Vagina (tissue), 2 donors: ENCODE data around the gene EVPLL. TPM values are rescaled to one million over a fixed set of nuclear protein-coding genes. Genes with fewer than 3 reads are reported as not detected.
A peak's percentile ranks its signal among the peaks of the same experiment; 100 is the strongest.

Experiments
- DNase-seq, 2 donors: peaks; one replicate each; pipeline ENCODE4 v3.0.0-alpha.2; 2017; ENCODE audit errors: extremely low spot score in 2 of 2
- H3K27ac ChIP-seq: fragments of 200-600 bp; sonication (generic); one replicate; pipeline ENCODE4 v1.5.1; 2019
- H3K27me3 ChIP-seq: fragments of 200-600 bp; sonication (generic); one replicate; pipeline ENCODE4 v1.5.1; 2019
- H3K36me3 ChIP-seq, 2 donors: fragments of 200-600 bp; sonication (generic); one replicate each; pipeline ENCODE4 v1.5.1; 2017 to 2019
- H3K4me1 ChIP-seq: fragments of 200-600 bp; sonication (generic); one replicate; pipeline ENCODE4 v1.5.1; 2019
- H3K4me3 ChIP-seq, 2 donors: fragments of 200-600 bp; sonication (generic); 1 replicate in 1 of 2; 2 replicates in 1 of 2; pipeline ENCODE4 v1.5.1; 2016 to 2019
- H3K9me3 ChIP-seq: fragments of 200-600 bp; sonication (generic); one replicate; pipeline ENCODE4 v1.5.1; 2019
- CTCF ChIP-seq, 3 experiments: fragments of 450-650 bp in 2 of 3; fragments of 200-600 bp in 1 of 3; sonication (generic) in 1 of 3; IDR thresholded peaks; one replicate each; pipeline ENCODE4 v1.5.1; 2017 to 2019; ENCODE audit warnings: antibody characterized with exemption in 3 of 3, mild to moderate bottlenecking in 2 of 3, moderate library complexity in 2 of 3
- POLR2A ChIP-seq, 2 donors: fragments of 450-650 bp; IDR thresholded peaks; one replicate each; pipeline ENCODE4 v1.6.1; 2017; ENCODE audit warnings: antibody characterized with exemption in 2 of 2, mild to moderate bottlenecking in 2 of 2, moderate library complexity in 2 of 2
- POLR2AphosphoS5 ChIP-seq, 2 donors: sonication (generic); formaldehyde crosslinking; IDR thresholded peaks; one replicate each; pipeline ENCODE4 v1.9.0; 2017; ENCODE audit warnings: antibody characterized with exemption in 2 of 2, mild to moderate bottlenecking in 2 of 2, low read depth in 1 of 2; ENCODE audit not compliant: insufficient read depth in 1 of 2
- intact Hi-C: fragments of 100-400 bp; cut with DNase I; formaldehyde crosslinking; loops from one replicate; pipeline ENCODE4 v1.15.1; 2023
- total RNA-seq: library from RNA; depleted of rRNA; stranded (reverse); fragments of >200 nt; gene quantifications from one replicate; pipeline ENCODE4 v1.2.3, GENCODE V29; 2016

The EVPLL gene
- total RNA-seq, 1 donor from 2014 or later = 16.7 TPM

- Histone ChIP-seq H3K9me3 (no peaks in the 10 kb centered on the region), H3K36me3 (peaks cover 0 to 7% of the 10 kb centered on the region in 2 donors), H3K27ac (peak overlapping the region; percentile 89), H3K4me3 (peak overlapping the region; percentile 80 to 87), H3K4me1 (peaks cover 22% of the 10 kb centered on the region), H3K27me3 (no peaks in the 10 kb centered on the region)
- intact Hi-C loops = no loop called here
- no peak for DNase-seq
- TF ChIP-seq CTCF (IDR thresholded peaks at IDR 0.05) (no peak), POLR2AphosphoS5 (IDR thresholded peaks at IDR 0.05; ENCODE audit: insufficient read depth in 1 of 2, low read depth in 1 of 2) (no peak)
Measured at GRCh38 chr17:18361837-18362697, 15.5 kb upstream of the EVPLL start.

- H3K4me3 ChIP-seq = peak overlapping the region; percentile 80 to 87
- TF ChIP-seq POLR2A (IDR thresholded peaks at IDR 0.05) (no peak), POLR2AphosphoS5 (IDR thresholded peaks at IDR 0.05; ENCODE audit: insufficient read depth in 1 of 2, low read depth in 1 of 2) (no peak), CTCF (IDR thresholded peaks at IDR 0.05) (no peak)
- no peak for DNase-seq
- intact Hi-C loops = no loop called here
- H3K9me3 ChIP-seq = no peaks in the 10 kb centered on the region
- peaks cover 0 to 7% of the 10 kb centered on the region in 2 donors for H3K36me3 ChIP-seq
- H3K27me3 ChIP-seq = no peaks in the 10 kb centered on the region
- H3K4me1 ChIP-seq = peaks cover 22% of the 10 kb centered on the region
- H3K27ac ChIP-seq = peak overlapping the region; percentile 89
Measured at GRCh38 chr17:18362698-18363100, 14.9 kb upstream of the EVPLL start.

- intact Hi-C loops = no loop called here
- no peaks in the 10 kb centered on the region for H3K9me3 ChIP-seq
- H3K27me3 ChIP-seq = no peaks in the 10 kb centered on the region
- H3K4me1 ChIP-seq = peaks cover 22% of the 10 kb centered on the region
- H3K4me3 ChIP-seq = peak within 1 kb of the TSS; percentile 80 to 87
- DNase-seq = peak in 1 of 2 donors; percentile 94
- TF ChIP-seq CTCF (IDR thresholded peaks at IDR 0.05) (no peak), POLR2A (IDR thresholded peaks at IDR 0.05) (peak in 1 of 2 donors; percentile 47), POLR2AphosphoS5 (IDR thresholded peaks at IDR 0.05; ENCODE audit: insufficient read depth in 1 of 2, low read depth in 1 of 2) (peak; percentile 75 to 81)
- H3K27ac ChIP-seq = peak within 1 kb of the TSS; percentile 89
- H3K36me3 ChIP-seq = peaks cover 0 to 7% of the 10 kb centered on the region in 2 donors
Measured at GRCh38 chr17:18363101-18364049, 14.2 kb upstream of the EVPLL start, which contains the start of gene SHMT1. Gene SHMT1, minus strand, starts transcription at chr17:18363550. Its CDS starts 7,569 bp downstream, at chr17:18355981.

GRCh38 chr17:18364166-18364565 is 13.4 kb upstream of the EVPLL start:
- intact Hi-C loops = no loop called here
- DNase-seq = no peak
- Histone ChIP-seq H3K27me3 (no peaks in the 10 kb centered on the region), H3K4me1 (peaks cover 22% of the 10 kb centered on the region), H3K36me3 (peaks cover 0 to 7% of the 10 kb centered on the region in 2 donors), H3K4me3 (no peak overlapping the region), H3K9me3 (no peaks in the 10 kb centered on the region), H3K27ac (no peak overlapping the region)
- no peak for TF ChIP-seq CTCF (IDR thresholded peaks at IDR 0.05)
- no peak for TF ChIP-seq POLR2A (IDR thresholded peaks at IDR 0.05)
- TF ChIP-seq POLR2AphosphoS5 (IDR thresholded peaks at IDR 0.05; ENCODE audit: insufficient read depth in 1 of 2, low read depth in 1 of 2) = no peak
